Measurements from ENCODE around the gene DCDC1. TPM values are rescaled to one million over a fixed set of nuclear protein-coding genes. Genes with fewer than 3 reads are reported as not detected.
A peak's percentile ranks its signal among the peaks of the same experiment; 100 is the strongest.

The DCDC1 gene
- total RNA-seq, 1 donor from 2014 or later, result 0.11 TPM

DNA sequence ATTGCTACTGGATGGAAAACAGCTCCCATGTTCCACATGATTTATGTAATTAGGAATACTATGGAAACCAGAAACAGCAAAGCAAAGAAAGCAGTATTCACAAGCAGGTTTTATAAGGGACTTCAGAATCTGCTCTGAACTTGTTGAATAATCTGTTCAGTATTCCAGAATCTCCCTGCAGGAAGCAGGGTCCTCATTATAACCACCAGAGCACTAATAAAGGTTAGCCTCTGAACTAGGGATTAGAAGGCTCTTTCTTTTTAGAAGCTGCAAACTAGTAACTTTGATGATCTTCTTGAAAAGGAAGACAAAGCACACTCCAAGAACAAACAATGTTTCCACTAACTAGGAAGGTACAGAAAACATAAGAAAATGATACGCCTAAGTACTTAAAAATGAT, 125.8 kb downstream of the DCDC1 start:
- intact Hi-C loops (cut with DNase I), result loop anchor here (10.0 kb wide), 1 partner anchor 631 kb away; no protein-coding TSS in a partner anchor
- no peak for ATAC-seq (ENCODE audit: poor library complexity)
- DNase-seq, result no peak

- intact Hi-C loops (cut with DNase I), result loop anchor here (10.0 kb wide), 1 partner anchor 634 kb away; no protein-coding TSS in a partner anchor
- DNase-seq, result no peak
- ATAC-seq (ENCODE audit: poor library complexity), result peak; percentile 53
Observed at GRCh38 chr11:31240340-31240904, 129.1 kb downstream of the DCDC1 start.

DNA sequence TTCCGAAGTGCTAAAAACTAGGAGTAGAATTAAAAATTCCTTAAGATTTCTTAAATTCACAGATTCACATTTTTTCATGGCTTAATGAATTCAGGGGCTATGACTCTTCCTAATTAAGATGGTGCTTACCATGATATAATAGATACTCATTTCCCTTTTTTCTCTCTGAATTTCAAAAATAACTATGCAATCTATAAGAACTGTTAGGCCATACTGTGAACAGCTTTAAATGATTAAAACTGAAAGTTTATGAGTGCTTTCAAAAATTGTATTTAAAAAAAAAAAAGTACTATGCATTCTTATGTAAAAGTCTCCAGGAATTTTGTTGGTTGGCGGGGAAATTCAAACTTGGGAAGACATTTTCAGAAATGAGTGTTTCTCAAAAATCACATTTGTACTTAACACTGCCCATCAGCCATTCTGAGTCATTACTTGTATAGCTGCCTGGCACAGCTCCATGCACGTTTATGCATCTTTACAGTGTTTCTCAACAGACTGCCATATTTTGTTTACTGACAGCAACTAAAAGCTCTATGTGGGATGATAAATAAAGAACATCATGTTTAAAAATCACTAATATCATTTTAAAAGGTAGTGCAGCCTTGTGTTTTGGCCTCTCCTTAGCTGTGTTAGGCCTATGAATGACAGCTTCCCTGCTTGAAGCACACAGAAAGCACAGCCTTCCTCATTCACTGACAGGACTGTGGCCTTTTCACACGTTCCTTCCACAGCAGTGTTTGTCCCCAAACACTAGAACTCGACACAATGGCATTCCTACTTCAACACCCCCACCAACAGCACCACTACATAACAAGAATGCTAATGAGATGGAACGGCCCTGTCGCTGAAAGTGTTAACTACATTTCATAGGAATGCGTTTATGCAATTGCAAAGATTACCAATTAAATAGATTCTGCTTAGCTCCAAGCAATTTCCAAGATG, 131.4 kb downstream of the DCDC1 start:
- ATAC-seq (ENCODE audit: poor library complexity), result no peak
- intact Hi-C loops (cut with DNase I), result no loop called here

GRCh38 chr11:31236143-31236542, 133.4 kb downstream of the DCDC1 start:
- ATAC-seq (ENCODE audit: poor library complexity) (no peak), DNase-seq (no peak)
- intact Hi-C loops (cut with DNase I), result no loop called here

More for the DNA sequence above, 131.4 kb downstream of the DCDC1 start:
- DNase-seq, result no peak

DNA sequence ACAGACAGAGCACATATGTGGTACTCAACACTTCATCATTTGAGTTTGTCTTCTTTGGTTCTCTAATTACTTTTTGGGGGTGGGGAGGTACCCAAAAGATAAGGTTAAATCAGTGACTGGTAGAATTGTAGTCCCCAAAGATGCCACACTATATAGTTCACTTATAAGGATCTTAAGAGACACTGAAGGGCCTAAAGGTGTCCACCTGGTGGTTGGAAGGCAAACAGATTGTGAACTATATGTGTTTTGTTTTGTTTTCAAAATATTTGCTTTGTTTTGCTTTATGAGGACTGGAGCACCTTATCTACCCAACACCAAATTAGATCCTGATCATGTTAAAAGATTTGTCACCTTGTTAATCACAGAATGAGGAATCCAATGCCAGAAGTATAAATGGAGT, 136.1 kb downstream of the DCDC1 start:
- ATAC-seq (ENCODE audit: poor library complexity), result no peak
- intact Hi-C loops (cut with DNase I), result no loop called here
- DNase-seq, result no peak

DNA sequence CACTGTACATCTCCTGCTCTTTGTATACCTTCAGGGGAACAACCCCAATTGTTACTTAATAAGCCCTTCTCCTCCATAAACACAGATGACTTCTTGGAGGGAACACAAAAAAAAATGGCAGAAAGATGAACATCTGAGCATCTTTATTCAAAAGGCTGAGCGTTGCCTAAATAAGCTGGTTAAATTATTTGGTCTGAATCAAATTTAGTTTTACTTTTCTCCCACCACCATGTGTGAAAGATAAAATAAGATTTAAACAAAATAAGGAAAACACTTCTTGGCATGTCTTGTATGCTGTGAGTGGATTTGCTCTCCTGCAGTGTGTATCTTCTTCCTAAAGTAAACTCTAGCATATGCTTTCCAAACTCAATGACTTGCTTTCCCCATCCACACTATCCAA, 137.9 kb downstream of the DCDC1 start:
- intact Hi-C loops (cut with DNase I), result no loop called here
- ATAC-seq (ENCODE audit: poor library complexity), result no peak

DNA sequence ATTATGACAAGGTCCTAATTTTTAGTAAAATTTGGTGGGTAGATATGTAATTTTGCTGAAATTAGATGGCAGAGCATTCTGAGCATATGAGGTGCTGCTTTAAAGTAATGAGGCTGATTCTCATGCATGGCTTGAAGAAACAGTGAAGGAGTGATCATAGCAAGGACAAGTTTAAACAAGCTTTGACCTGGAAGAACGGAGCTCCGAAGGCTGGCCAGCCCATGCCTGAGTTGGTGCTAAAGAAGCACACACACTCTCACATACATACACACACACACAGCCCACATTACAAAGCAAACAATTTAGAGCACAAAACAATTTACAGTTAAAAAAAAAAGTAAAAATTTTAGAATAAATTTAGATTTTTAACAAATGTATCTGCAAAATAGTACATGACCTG, 150.7 kb downstream of the DCDC1 start:
- intact Hi-C loops (cut with DNase I), result no loop called here
- DNase-seq (no peak), ATAC-seq (ENCODE audit: poor library complexity) (no peak)

More for the DNA sequence above, 137.9 kb downstream of the DCDC1 start:
- DNase-seq, result no peak

GRCh38 chr11:31214372-31214771, 155.2 kb downstream of the DCDC1 start:
- ATAC-seq (ENCODE audit: poor library complexity) (no peak), DNase-seq (no peak)
- intact Hi-C loops (cut with DNase I), result no loop called here

DNA sequence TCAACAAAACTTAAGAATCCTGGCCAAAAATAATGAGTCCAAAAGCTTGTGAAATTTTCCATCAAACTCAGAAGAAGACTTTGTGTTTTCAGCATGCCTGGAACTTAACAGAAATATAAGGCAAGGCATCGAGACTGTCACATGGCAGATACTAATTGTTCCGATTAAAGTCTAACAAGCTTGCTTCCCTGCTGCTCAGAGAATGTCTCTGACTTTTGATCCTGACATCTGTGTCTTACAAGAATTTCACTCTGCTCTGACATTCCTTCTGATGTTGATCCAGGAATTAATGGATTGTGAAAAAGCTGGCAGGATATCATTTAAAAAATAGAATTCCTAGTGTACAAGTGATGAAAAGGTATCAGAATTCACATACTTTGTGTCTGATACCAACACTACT, 170.2 kb downstream of the DCDC1 start:
- no peak for DNase-seq
- no peak for ATAC-seq (ENCODE audit: poor library complexity)
- intact Hi-C loops (cut with DNase I), result no loop called here

GRCh38 chr11:31173926-31174680, 195.4 kb downstream of the DCDC1 start:
- ATAC-seq (ENCODE audit: poor library complexity), result no peak
- DNase-seq, result no peak
- intact Hi-C loops (cut with DNase I), result no loop called here

GRCh38 chr11:31160504-31161422, 208.8 kb downstream of the DCDC1 start:
- ATAC-seq (ENCODE audit: poor library complexity), result no peak
- intact Hi-C loops (cut with DNase I), result no loop called here
- DNase-seq, result no peak

DNA sequence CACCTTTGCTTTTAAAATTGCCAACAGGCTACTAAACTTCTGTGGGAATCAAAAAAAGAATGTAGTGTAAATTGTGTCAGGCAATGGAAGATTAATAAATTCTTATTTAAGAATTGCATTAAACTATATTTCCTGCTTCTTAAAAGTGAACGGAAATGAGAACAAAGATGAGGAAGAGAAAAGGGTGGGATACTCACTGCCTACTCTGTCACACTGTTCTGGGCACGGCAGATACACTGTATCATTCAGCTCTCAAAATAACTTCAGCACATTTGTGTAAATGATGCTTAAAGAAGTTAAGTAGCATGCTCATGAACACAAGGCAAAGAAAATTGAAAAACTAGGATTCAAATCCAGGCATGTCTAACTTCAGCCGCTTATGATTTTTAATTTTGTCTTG, 218.7 kb downstream of the DCDC1 start:
- DNase-seq (no peak), ATAC-seq (ENCODE audit: poor library complexity) (no peak)
- intact Hi-C loops (cut with DNase I), result no loop called here

DNA sequence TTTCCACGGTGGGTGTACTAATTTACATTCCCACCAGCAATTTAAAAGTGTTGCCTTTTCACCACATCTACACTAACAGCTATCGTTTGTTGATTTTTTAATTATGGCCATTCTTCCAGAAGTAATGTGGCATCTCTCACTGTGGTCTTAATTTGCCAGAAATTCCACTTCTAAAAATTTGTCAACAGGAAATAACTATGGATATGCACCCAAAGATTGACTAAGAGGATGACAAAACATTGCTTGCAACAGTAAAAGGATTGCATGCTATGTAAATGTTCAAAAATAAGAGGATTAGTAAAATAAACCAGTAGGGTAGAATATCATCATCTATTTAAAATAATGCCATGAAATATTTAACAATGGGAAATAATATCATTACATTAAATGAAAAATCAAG, 219.5 kb downstream of the DCDC1 start:
- intact Hi-C loops (cut with DNase I), result no loop called here
- DNase-seq, result no peak

DNA sequence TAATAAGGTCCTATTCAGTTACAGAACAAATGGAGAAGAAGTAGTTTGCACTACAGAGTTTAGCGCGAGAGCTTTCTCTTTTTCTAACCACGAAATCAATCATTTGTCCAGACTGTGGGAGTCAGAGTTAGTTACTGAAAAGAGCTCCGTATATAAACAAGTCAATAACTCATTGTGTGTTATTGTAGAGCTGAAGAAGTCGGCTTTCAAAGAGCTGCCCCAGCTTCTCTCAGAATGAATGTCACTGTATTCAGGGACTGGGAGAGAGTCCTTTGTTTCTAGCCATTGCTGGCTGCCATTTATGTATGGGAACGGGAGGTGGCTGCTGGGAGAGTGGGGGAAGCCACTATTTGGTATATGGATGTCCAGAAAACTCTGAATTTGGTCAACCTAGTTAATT, 227.8 kb downstream of the DCDC1 start:
- DNase-seq, result no peak
- no peak for ATAC-seq (ENCODE audit: poor library complexity)
- intact Hi-C loops (cut with DNase I), result no loop called here

More for the DNA sequence above, 219.5 kb downstream of the DCDC1 start:
- no peak for ATAC-seq (ENCODE audit: poor library complexity)

DNA sequence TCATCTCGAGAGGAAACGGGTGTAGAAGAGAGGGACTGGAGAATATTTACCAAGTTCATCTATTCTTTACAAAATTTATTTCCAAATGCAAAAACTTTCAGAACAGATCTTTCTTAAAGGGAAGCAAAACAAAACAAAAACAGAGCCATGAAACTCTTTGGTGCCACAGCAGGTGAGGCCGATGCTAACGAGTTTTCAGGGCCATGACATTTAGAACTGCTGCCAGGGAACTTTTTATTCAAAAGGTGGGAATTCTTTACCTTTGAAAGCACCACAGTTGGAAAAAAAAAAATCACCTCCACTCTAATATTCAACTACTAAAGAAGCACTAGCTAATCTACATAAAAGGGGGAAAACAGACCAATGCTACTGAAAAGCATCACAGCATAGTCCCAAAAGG, 230.1 kb downstream of the DCDC1 start:
- DNase-seq (no peak), ATAC-seq (ENCODE audit: poor library complexity) (no peak)
- intact Hi-C loops (cut with DNase I), result no loop called here

DNA sequence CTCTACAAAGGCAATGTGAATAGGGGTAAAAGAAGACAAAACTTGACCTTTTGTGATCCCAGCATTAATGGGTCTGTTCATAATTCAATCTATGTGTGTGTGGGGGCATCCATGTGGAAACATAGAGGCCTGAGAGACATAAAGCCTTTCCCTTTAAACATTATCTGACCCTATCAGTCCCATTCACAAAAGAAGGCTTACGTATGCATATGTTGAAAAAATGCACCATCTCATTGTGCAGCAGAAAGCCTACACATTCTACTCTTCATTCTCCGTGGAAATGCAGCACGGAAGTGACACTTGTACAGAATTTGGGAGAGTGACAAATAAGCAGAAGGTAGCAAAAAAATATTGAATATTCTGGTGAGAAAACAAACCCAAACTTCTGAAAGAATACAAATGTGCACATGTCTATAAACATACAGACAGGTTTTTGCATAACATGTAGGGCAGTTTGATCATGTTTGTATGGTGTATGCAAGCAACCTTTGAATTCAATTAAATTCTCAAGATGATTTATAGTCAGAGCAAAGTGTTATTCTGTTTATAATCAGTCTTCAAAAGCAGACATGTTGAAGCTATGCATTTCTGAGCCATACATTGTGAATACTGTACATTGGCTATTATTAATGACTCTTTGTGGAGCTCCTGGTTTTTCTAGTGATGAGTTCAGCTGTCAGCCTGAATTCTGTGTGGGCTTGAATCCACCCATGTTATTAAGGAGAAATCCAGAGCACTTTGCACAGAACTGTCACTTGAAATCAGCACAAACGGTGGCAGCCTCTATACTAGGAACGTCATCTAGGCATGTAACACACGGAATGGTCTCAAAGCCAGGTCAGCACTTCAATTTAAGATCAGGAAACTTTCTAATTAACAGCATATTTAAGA, 236.8 kb downstream of the DCDC1 start:
- ATAC-seq (ENCODE audit: poor library complexity) (no peak), DNase-seq (no peak)
- intact Hi-C loops (cut with DNase I), result no loop called here

GRCh38 chr11:31131760-31132159, 237.8 kb downstream of the DCDC1 start:
- ATAC-seq (ENCODE audit: poor library complexity) (no peak), DNase-seq (no peak)
- intact Hi-C loops (cut with DNase I), result no loop called here

GRCh38 chr11:31127290-31127689, 242.2 kb downstream of the DCDC1 start:
- no peak for ATAC-seq (ENCODE audit: poor library complexity)
- DNase-seq, result no peak
- intact Hi-C loops (cut with DNase I), result no loop called here
